Liver (tissue), 9 donors: Measurements from ENCODE around the gene CD200R1. TPM values are rescaled to one million over a fixed set of nuclear protein-coding genes. Genes with fewer than 3 reads are reported as not detected.

Source experiments
- DNase-seq: peaks from one replicate; pipeline ENCODE4 v3.0.0-alpha.2; 2017; ENCODE audit warnings: low spot score
- H3K27ac ChIP-seq, 2 donors: one replicate each; pipeline ENCODE4 v1.7.0; 2013; ENCODE audit warnings: inconsistent platforms in 2 of 2, low read length in 2 of 2, control low read depth in 1 of 2, low read depth in 1 of 2, mild to moderate bottlenecking in 1 of 2
- H3K27me3 ChIP-seq, 4 donors: one replicate each; pipeline versions ENCODE4 v1.6.1 to v1.7.0; 2013; ENCODE audit warnings: low read length in 3 of 4, inconsistent platforms in 1 of 4, mild to moderate bottlenecking in 1 of 4, moderate library complexity in 1 of 4; ENCODE audit not compliant: control insufficient read depth in 4 of 4, insufficient read depth in 4 of 4
- H3K36me3 ChIP-seq, 4 donors: one replicate each; pipeline versions ENCODE4 v1.6.1 to v1.7.0; 2013; ENCODE audit warnings: low read length in 3 of 4, mild to moderate bottlenecking in 3 of 4, low read depth in 1 of 4, moderate library complexity in 1 of 4; ENCODE audit not compliant: control insufficient read depth in 4 of 4, insufficient read depth in 3 of 4
- H3K4me1 ChIP-seq, 4 donors: one replicate each; pipeline versions ENCODE4 v1.6.1 to v1.7.0; 2013; ENCODE audit warnings: low read length in 3 of 4, mild to moderate bottlenecking in 3 of 4, moderate library complexity in 1 of 4; ENCODE audit not compliant: control insufficient read depth in 4 of 4, insufficient read depth in 4 of 4
- H3K4me3 ChIP-seq, 3 donors: one replicate each; pipeline versions ENCODE4 v1.6.1 to v1.7.0; 2013; ENCODE audit warnings: low read length in 3 of 3, control low read depth in 1 of 3, low read depth in 1 of 3, mild to moderate bottlenecking in 1 of 3
- H3K9ac ChIP-seq, 2 donors: one replicate each; pipeline ENCODE4 v1.7.0; 2013; ENCODE audit warnings: low read length in 2 of 2, mild to moderate bottlenecking in 2 of 2, moderate library complexity in 2 of 2, control low read depth in 1 of 2, low read depth in 1 of 2
- H3K9me3 ChIP-seq, 4 donors: one replicate each; pipeline versions ENCODE4 v1.6.1 to v1.7.0; 2013; ENCODE audit warnings: low read length in 3 of 4; ENCODE audit not compliant: control insufficient read depth in 4 of 4
- EGR1 ChIP-seq, 2 donors: IDR thresholded peaks; 2 replicates each; pipeline ENCODE4 v1.6.1; 2016 to 2018; ENCODE audit warnings: antibody characterized with exemption in 2 of 2, low read depth in 2 of 2
- FOXA1 ChIP-seq: IDR thresholded peaks from 2 replicates; pipeline ENCODE4 v1.6.1; 2016; ENCODE audit warnings: antibody characterized with exemption
- FOXA2 ChIP-seq: IDR thresholded peaks from 2 replicates; pipeline ENCODE4 v1.6.1; 2016; ENCODE audit warnings: antibody characterized with exemption
- GABPA ChIP-seq, 2 donors: IDR thresholded peaks in 1 of 2; conservative IDR thresholded peaks in 1 of 2; 2 replicates each; pipeline ENCODE4 v1.6.1; 2016; ENCODE audit warnings: antibody characterized with exemption in 2 of 2, mild to moderate bottlenecking in 1 of 2, moderate library complexity in 1 of 2
- HNF4A ChIP-seq, 2 donors: conservative IDR thresholded peaks; 2 replicates each; pipeline ENCODE4 v1.6.1; 2016; ENCODE audit warnings: antibody characterized with exemption in 2 of 2, mild to moderate bottlenecking in 2 of 2
- HNF4G ChIP-seq: IDR thresholded peaks from 2 replicates; pipeline ENCODE4 v1.6.1; 2016; ENCODE audit warnings: antibody characterized with exemption
- JUND ChIP-seq, 2 donors: IDR thresholded peaks; 2 replicates each; pipeline ENCODE4 v1.6.1; 2016; ENCODE audit warnings: antibody characterized with exemption in 2 of 2
- NR2F2 ChIP-seq: IDR thresholded peaks from 2 replicates; pipeline ENCODE4 v1.6.1; 2016; ENCODE audit warnings: antibody characterized with exemption
- RAD21 ChIP-seq, 2 donors: IDR thresholded peaks; 2 replicates each; pipeline ENCODE4 v1.6.1; 2016; ENCODE audit warnings: antibody characterized with exemption in 2 of 2, mild to moderate bottlenecking in 2 of 2
- RXRA ChIP-seq, 2 donors: IDR thresholded peaks; 2 replicates each; pipeline ENCODE4 v1.6.1; 2017 to 2018; ENCODE audit warnings: antibody characterized with exemption in 2 of 2, mild to moderate bottlenecking in 1 of 2
- SP1 ChIP-seq: IDR thresholded peaks from 2 replicates; pipeline ENCODE4 v1.6.1; 2018; ENCODE audit warnings: antibody characterized with exemption, mild to moderate bottlenecking
- TAF1 ChIP-seq: conservative IDR thresholded peaks from 2 replicates; pipeline ENCODE4 v1.6.1; 2016; ENCODE audit warnings: antibody characterized with exemption, mild to moderate bottlenecking
- YY1 ChIP-seq: IDR thresholded peaks from 2 replicates; pipeline ENCODE4 v1.6.1; 2016; ENCODE audit warnings: antibody characterized with exemption, mild to moderate bottlenecking
- WGBS: extraction: QIAGEN DNeasy Blood & Tissue Kit; methylation state at CpG from one replicate; pipeline ENCODE4 v1.1.7; 2013; 5-methylcytosine and 5-hydroxymethylcytosine counted together
- polyA plus RNA-seq, 2 donors: library from polyadenylated mRNA; stranded (reverse) in 1 of 2; unstranded in 1 of 2; fragments of 200-250 nt in 1 of 2; fragments of >200 nt in 1 of 2; fragmentation: Nextera tagmentation in 1 of 2; extraction: Ambion mirVana in 1 of 2; gene quantifications; one replicate each; pipeline versions ENCODE4 v1.2.1 to v1.2.3, GENCODE V29; 2013 to 2015
- total RNA-seq, 2 donors: library from RNA; depleted of rRNA; stranded (reverse); fragments of >200 nt; gene quantifications; one replicate each; pipeline ENCODE4 v1.2.3, GENCODE V29; 2014
- TF ChIP-seq, protein P1 (sequence below): IDR thresholded peaks from 2 replicates; pipeline ENCODE4 v1.6.1; 2016; ENCODE audit warnings: antibody characterized with exemption
- TF ChIP-seq, protein P2 (sequence below): IDR thresholded peaks from 2 replicates; pipeline ENCODE4 v1.6.1; 2016; ENCODE audit warnings: antibody characterized with exemption, mild to moderate bottlenecking
- TF ChIP-seq, protein P3 (sequence below): IDR thresholded peaks from 2 replicates; pipeline ENCODE4 v1.6.1; 2016; ENCODE audit warnings: antibody characterized with exemption
- TF ChIP-seq, protein P4 (sequence below): fragments of 150-350 bp; IDR thresholded peaks from 2 replicates; pipeline ENCODE4 v1.5.1; 2017; ENCODE audit warnings: improper control_type of control experiment, low read depth, low read length; ENCODE audit not compliant: missing input control
- donor health status: healthy.
- donor health status: healthy.
- donor health status: healthy.
- donor health status: healthy.
- donor health status: healthy.

The CD200R1 gene
- total and polyA plus RNA-seq, 4 donors, result 0.40 to 5.4 (median 1.00) TPM

DNA sequence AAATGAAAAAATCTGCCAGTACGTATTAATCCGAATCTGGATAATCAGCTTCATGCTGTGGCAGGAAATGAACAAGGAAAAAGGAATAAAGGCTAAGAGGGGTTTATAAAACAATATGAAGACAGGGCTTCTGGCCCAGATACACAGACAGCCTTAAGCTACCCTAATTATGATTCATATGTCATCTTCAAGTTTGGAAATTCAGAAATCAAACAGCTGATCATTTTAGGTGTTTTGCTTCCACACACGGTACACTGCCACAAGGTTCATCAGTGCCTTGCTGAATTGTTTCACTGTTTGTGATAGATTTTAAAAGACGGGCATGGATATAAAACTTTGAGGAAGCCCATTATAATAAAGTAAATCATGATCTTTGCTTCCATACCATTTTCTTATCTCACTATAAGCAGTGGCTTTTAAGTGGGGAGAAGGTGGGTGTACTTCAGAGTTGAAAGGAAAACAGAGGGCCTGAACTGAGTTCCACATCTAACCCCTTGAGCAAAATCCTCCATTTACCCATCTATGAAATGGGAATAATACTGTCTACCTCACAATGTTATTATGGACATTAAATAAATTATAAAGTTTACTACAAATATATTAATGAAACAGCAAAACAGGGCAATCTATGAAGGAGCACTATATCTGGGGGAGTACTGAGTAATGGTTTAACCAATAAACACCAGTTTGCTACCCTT is 31.6 kb upstream of the CD200R1 start (continued):
- no peak for TF ChIP-seq JUND (IDR thresholded peaks at IDR 0.05)
- TF ChIP-seq FOXA1, result no peak
- no peak for TF ChIP-seq RAD21 (IDR thresholded peaks at IDR 0.05)
- TF ChIP-seq RXRA (IDR thresholded peaks at IDR 0.05), result no peak
- no peak for TF ChIP-seq HNF4G
- TF ChIP-seq, protein P1, sequence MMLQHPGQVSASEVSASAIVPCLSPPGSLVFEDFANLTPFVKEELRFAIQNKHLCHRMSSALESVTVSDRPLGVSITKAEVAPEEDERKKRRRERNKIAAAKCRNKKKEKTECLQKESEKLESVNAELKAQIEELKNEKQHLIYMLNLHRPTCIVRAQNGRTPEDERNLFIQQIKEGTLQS, result no peak
- no peak for TF ChIP-seq HNF4A (conservative IDR thresholded peaks at IDR 0.05)

DNA sequence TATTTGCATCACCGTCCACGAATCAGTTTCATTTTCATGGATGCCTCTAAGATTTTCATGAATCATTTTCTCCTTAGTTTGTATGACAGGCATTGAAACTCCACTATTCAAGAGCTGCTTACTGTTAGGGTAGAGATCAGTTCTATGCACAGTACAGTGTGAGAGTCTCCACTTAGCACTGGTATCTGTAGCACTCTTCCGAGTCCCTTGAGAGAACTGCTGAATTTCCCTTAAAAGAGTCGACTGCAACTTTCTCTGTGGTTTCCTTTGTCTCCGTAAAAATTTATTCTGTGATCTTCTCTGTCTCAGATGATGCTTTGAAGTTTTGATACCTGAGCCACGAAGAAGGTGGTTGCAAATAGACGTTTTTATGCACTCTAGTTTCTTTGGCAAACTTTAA is 30.7 kb upstream of the CD200R1 start:
- Histone ChIP-seq H3K4me3 (no peak overlapping the region), H3K27ac (no peak overlapping the region), H3K4me1 (no peaks in the 10 kb centered on the region), H3K36me3 (peaks cover 5 to 49% (median 37%) of the 10 kb centered on the region in 4 donors), H3K27me3 (no peaks in the 10 kb centered on the region), H3K9me3 (no peaks in the 10 kb centered on the region), H3K9ac (no peak overlapping the region)
- DNase-seq, result no peak
- WGBS, result 86% methylated on average over 7 of the region's 7 CpGs
- TF ChIP-seq YY1, result no peak
- TF ChIP-seq, protein P2, sequence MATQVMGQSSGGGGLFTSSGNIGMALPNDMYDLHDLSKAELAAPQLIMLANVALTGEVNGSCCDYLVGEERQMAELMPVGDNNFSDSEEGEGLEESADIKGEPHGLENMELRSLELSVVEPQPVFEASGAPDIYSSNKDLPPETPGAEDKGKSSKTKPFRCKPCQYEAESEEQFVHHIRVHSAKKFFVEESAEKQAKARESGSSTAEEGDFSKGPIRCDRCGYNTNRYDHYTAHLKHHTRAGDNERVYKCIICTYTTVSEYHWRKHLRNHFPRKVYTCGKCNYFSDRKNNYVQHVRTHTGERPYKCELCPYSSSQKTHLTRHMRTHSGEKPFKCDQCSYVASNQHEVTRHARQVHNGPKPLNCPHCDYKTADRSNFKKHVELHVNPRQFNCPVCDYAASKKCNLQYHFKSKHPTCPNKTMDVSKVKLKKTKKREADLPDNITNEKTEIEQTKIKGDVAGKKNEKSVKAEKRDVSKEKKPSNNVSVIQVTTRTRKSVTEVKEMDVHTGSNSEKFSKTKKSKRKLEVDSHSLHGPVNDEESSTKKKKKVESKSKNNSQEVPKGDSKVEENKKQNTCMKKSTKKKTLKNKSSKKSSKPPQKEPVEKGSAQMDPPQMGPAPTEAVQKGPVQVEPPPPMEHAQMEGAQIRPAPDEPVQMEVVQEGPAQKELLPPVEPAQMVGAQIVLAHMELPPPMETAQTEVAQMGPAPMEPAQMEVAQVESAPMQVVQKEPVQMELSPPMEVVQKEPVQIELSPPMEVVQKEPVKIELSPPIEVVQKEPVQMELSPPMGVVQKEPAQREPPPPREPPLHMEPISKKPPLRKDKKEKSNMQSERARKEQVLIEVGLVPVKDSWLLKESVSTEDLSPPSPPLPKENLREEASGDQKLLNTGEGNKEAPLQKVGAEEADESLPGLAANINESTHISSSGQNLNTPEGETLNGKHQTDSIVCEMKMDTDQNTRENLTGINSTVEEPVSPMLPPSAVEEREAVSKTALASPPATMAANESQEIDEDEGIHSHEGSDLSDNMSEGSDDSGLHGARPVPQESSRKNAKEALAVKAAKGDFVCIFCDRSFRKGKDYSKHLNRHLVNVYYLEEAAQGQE, result no peak
- TF ChIP-seq NR2F2, result no peak
- TF ChIP-seq HNF4G, result no peak
- no peak for TF ChIP-seq FOXA2
- no peak for TF ChIP-seq HNF4A (conservative IDR thresholded peaks at IDR 0.05)
- TF ChIP-seq SP1, result no peak
- TF ChIP-seq RXRA (IDR thresholded peaks at IDR 0.05), result no peak
- TF ChIP-seq EGR1 (IDR thresholded peaks at IDR 0.05; ENCODE audit: low read depth in 2 of 2), result no peak

DNA sequence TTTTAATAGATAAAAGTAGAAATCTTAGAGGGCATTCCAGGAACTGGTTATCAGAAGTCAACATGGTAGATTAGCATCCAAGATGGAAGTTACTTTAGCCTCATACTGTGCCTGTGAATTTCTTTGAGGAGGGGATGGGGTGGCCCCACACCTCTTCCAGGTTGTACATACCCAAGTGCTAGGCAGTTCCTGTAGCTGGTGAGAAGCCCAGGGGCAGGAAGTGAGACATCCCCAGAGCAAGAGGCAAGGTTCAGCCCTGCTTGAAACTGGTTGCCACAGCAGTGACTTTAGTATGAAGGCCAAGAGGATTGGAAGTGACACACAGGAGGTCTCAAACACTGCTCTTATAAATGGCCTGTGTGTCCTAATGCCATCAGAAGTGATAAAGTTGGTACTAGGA is 27.8 kb upstream of the CD200R1 start:
- Histone ChIP-seq H3K27me3 (no peaks in the 10 kb centered on the region), H3K9ac (no peak overlapping the region), H3K27ac (no peak overlapping the region), H3K4me3 (no peak overlapping the region), H3K36me3 (peaks cover 8 to 37% (median 26%) of the 10 kb centered on the region in 4 donors), H3K4me1 (no peaks in the 10 kb centered on the region), H3K9me3 (no peaks in the 10 kb centered on the region)
- no peak for DNase-seq
- TF ChIP-seq FOXA1 (no peak), NR2F2 (no peak), RAD21 (IDR thresholded peaks at IDR 0.05) (no peak), FOXA2 (no peak), EGR1 (IDR thresholded peaks at IDR 0.05; ENCODE audit: low read depth in 2 of 2) (no peak), HNF4A (conservative IDR thresholded peaks at IDR 0.05) (no peak), TAF1 (no peak), JUND (IDR thresholded peaks at IDR 0.05) (no peak), RXRA (IDR thresholded peaks at IDR 0.05) (no peak), GABPA (IDR thresholded peaks at IDR 0.05 in 1 of 2, conservative IDR thresholded peaks at IDR 0.05 in 1 of 2) (no peak), SP1 (no peak), YY1 (no peak), HNF4G (no peak)
- TF ChIP-seq, protein P3, sequence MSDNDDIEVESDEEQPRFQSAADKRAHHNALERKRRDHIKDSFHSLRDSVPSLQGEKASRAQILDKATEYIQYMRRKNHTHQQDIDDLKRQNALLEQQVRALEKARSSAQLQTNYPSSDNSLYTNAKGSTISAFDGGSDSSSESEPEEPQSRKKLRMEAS, result no peak
- TF ChIP-seq, protein P2, result no peak
- TF ChIP-seq, protein P4, sequence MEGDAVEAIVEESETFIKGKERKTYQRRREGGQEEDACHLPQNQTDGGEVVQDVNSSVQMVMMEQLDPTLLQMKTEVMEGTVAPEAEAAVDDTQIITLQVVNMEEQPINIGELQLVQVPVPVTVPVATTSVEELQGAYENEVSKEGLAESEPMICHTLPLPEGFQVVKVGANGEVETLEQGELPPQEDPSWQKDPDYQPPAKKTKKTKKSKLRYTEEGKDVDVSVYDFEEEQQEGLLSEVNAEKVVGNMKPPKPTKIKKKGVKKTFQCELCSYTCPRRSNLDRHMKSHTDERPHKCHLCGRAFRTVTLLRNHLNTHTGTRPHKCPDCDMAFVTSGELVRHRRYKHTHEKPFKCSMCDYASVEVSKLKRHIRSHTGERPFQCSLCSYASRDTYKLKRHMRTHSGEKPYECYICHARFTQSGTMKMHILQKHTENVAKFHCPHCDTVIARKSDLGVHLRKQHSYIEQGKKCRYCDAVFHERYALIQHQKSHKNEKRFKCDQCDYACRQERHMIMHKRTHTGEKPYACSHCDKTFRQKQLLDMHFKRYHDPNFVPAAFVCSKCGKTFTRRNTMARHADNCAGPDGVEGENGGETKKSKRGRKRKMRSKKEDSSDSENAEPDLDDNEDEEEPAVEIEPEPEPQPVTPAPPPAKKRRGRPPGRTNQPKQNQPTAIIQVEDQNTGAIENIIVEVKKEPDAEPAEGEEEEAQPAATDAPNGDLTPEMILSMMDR, result no peak
- TF ChIP-seq, protein P1, result no peak
